Ovary (tissue), 3 donors: ENCODE results near the gene HNRNPLL.

Experiments
- CTCF ChIP-seq, 3 donors: fragments of 450-650 bp in 2 of 3; fragments of 200-600 bp in 1 of 3; IDR thresholded peaks; one replicate each; pipeline versions ENCODE4 v1.5.1 to v1.8.0; 2016 to 2022; ENCODE audit warnings: antibody characterized with exemption in 3 of 3, mild to moderate bottlenecking in 1 of 3
- EP300 ChIP-seq: sonication (generic); formaldehyde crosslinking; IDR thresholded peaks from one replicate; pipeline ENCODE4 v1.6.1; 2017; ENCODE audit warnings: antibody characterized with exemption
- donor health status: DM: no; HTN: no; CAD: no.

- TF ChIP-seq EP300 (no peak), CTCF (IDR thresholded peaks at IDR 0.05) (no peak)
These were observed 46.5 kb upstream of the HNRNPLL start for GRCh38 chr2:38649176-38649728.
